Gastroesophageal sphincter (tissue), 3 donors: Measurements from ENCODE around the gene HYOU1.

Source experiments
- EP300 ChIP-seq: sonication (generic); formaldehyde crosslinking; IDR thresholded peaks from one replicate; pipeline ENCODE4 v1.6.1; 2017; ENCODE audit warnings: antibody characterized with exemption, mild to moderate bottlenecking
- POLR2A ChIP-seq, 2 donors: fragments of 450-650 bp; IDR thresholded peaks; one replicate each; pipeline ENCODE4 v1.6.1; 2017; ENCODE audit warnings: antibody characterized with exemption in 2 of 2, mild to moderate bottlenecking in 2 of 2, moderate library complexity in 1 of 2
- POLR2AphosphoS5 ChIP-seq: sonication (generic); formaldehyde crosslinking; IDR thresholded peaks from one replicate; pipeline ENCODE4 v1.6.1; 2017; ENCODE audit warnings: antibody characterized with exemption
- TF ChIP-seq, protein P1 (sequence below), 4 experiments: fragments of 200-600 bp in 2 of 4; fragments of 450-650 bp in 2 of 4; sonication (generic) in 1 of 4; IDR thresholded peaks; one replicate each; pipeline ENCODE4 v1.5.1; 2017 to 2019; ENCODE audit warnings: antibody characterized with exemption in 4 of 4, mild to moderate bottlenecking in 2 of 4, moderate library complexity in 2 of 4

GRCh38 chr11:119029069-119029339 lies 28.0 kb downstream of the HYOU1 start:
- TF ChIP-seq POLR2AphosphoS5, result no peak
- TF ChIP-seq, protein P1, sequence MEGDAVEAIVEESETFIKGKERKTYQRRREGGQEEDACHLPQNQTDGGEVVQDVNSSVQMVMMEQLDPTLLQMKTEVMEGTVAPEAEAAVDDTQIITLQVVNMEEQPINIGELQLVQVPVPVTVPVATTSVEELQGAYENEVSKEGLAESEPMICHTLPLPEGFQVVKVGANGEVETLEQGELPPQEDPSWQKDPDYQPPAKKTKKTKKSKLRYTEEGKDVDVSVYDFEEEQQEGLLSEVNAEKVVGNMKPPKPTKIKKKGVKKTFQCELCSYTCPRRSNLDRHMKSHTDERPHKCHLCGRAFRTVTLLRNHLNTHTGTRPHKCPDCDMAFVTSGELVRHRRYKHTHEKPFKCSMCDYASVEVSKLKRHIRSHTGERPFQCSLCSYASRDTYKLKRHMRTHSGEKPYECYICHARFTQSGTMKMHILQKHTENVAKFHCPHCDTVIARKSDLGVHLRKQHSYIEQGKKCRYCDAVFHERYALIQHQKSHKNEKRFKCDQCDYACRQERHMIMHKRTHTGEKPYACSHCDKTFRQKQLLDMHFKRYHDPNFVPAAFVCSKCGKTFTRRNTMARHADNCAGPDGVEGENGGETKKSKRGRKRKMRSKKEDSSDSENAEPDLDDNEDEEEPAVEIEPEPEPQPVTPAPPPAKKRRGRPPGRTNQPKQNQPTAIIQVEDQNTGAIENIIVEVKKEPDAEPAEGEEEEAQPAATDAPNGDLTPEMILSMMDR (IDR thresholded peaks at IDR 0.05), result no peak
- TF ChIP-seq EP300, result no peak
- no peak for TF ChIP-seq POLR2A (IDR thresholded peaks at IDR 0.05)
